HG02610 (cell line): ENCODE measurements around the gene PDZD8.
"Not testable (repeated sequence)": the region's sequence is repeated elsewhere in the genome, so short reads cannot be mapped to it uniquely, and the experiment has no call there.

ENCODE experiments used
- ATAC-seq: cut with Tn5 transposase; IDR thresholded peaks from one replicate; pipeline ENCODE4 v1.9.1; 2021; ENCODE audit warnings: mild to moderate bottlenecking, moderate library complexity; ENCODE audit not compliant: unreplicated experiment

The PDZD8 gene

GRCh38 chr10:117298219-117298618 lies 77.0 kb downstream of the PDZD8 start:
- no peak for ATAC-seq

GRCh38 chr10:117294735-117295134 lies 80.5 kb downstream of the PDZD8 start:
- no peak for ATAC-seq

- no peak for ATAC-seq
Measured at GRCh38 chr10:117294039-117294645, 81.1 kb downstream of the PDZD8 start.

- ATAC-seq: not testable (repeated sequence)
Measured at GRCh38 chr10:117290872-117291271, 84.4 kb downstream of the PDZD8 start.

GRCh38 chr10:117284716-117285494 lies 90.3 kb downstream of the PDZD8 start:
- no peak for ATAC-seq

- ATAC-seq: no peak
Measured at GRCh38 chr10:117277675-117278074, 97.6 kb downstream of the PDZD8 start.

GRCh38 chr10:117275121-117275520 lies 100.1 kb downstream of the PDZD8 start:
- no peak for ATAC-seq

- no peak for ATAC-seq
Measured at GRCh38 chr10:117274509-117274908, 100.7 kb downstream of the PDZD8 start.

- no peak for ATAC-seq
Measured at GRCh38 chr10:117273980-117274379, 101.3 kb downstream of the PDZD8 start.

GRCh38 chr10:117272195-117273076 lies 102.8 kb downstream of the PDZD8 start:
- ATAC-seq: no peak

- ATAC-seq: no peak
Measured at GRCh38 chr10:117271427-117271826, 103.8 kb downstream of the PDZD8 start.

GRCh38 chr10:117268907-117269306 lies 106.3 kb downstream of the PDZD8 start:
- ATAC-seq: no peak

GRCh38 chr10:117268258-117268657 lies 107.0 kb downstream of the PDZD8 start:
- ATAC-seq: no peak

GRCh38 chr10:117266812-117267211 lies 108.4 kb downstream of the PDZD8 start:
- ATAC-seq: no peak

GRCh38 chr10:117266400-117266799 lies 108.8 kb downstream of the PDZD8 start:
- no peak for ATAC-seq

- ATAC-seq: no peak
Measured at GRCh38 chr10:117264782-117265181, 110.5 kb downstream of the PDZD8 start.

GRCh38 chr10:117262903-117263293 lies 112.3 kb downstream of the PDZD8 start:
- no peak for ATAC-seq

GRCh38 chr10:117262291-117262902 lies 112.8 kb downstream of the PDZD8 start:
- ATAC-seq: no peak

GRCh38 chr10:117261501-117261900 lies 113.7 kb downstream of the PDZD8 start:
- ATAC-seq: no peak

GRCh38 chr10:117260084-117260483 lies 115.2 kb downstream of the PDZD8 start:
- no peak for ATAC-seq

- no peak for ATAC-seq
Measured at GRCh38 chr10:117259279-117259678, 116.0 kb downstream of the PDZD8 start.
